Mesothelial cell of epicardium (in vitro differentiated cells): ENCODE data around the gene CALML4. TPM values are rescaled to one million over a fixed set of nuclear protein-coding genes. Genes with fewer than 3 reads are reported as not detected.

ENCODE experiments used
- DNase-seq, 2 experiments: peaks; one replicate each; pipeline ENCODE4 v3.0.0; 2021; ENCODE audit warnings: low spot score in 2 of 2; ENCODE audit not compliant: unreplicated experiment in 2 of 2
- H3K27ac Mint-ChIP-seq: 2 replicates; pipeline ENCODE4 v1.8.0; 2021; ENCODE audit warnings: mixed read lengths
- H3K27me3 Mint-ChIP-seq: 2 replicates; pipeline ENCODE4 v1.8.0; 2021; ENCODE audit warnings: low read depth, mixed read lengths
- H3K36me3 Mint-ChIP-seq: 2 replicates; pipeline ENCODE4 v1.8.0; 2021; ENCODE audit warnings: mixed read lengths
- H3K4me1 Mint-ChIP-seq: 2 replicates; pipeline ENCODE4 v1.8.0; 2021; ENCODE audit warnings: mixed read lengths
- H3K4me3 Mint-ChIP-seq: 2 replicates; pipeline ENCODE4 v1.8.0; 2021; ENCODE audit warnings: mild to moderate bottlenecking, moderate library complexity, mixed read lengths
- H3K9me3 Mint-ChIP-seq: 2 replicates; pipeline ENCODE4 v1.8.0; 2021; ENCODE audit warnings: mixed read lengths
- CTCF ChIP-seq: fragments of 200-600 bp; sonication (generic); IDR thresholded peaks from one replicate; pipeline ENCODE4 v1.5.0; 2021; ENCODE audit warnings: antibody characterized with exemption; ENCODE audit not compliant: unreplicated experiment
- total RNA-seq: library from RNA; stranded (reverse); gene quantifications from 3 replicates; pipeline ENCODE4 v1.2.1, GENCODE V29; 2021

The CALML4 gene
- total RNA-seq, 1 donor from 2014 or later = 8.4 TPM

- no peak overlapping the region for H3K27ac Mint-ChIP-seq
- no peak for DNase-seq
- H3K9me3 Mint-ChIP-seq = peaks cover 4% of the 10 kb centered on the region
- H3K27me3 Mint-ChIP-seq = no peaks in the 10 kb centered on the region
- peaks cover 33% of the 10 kb centered on the region for H3K36me3 Mint-ChIP-seq
- no peak overlapping the region for H3K4me3 Mint-ChIP-seq
- H3K4me1 Mint-ChIP-seq = no peaks in the 10 kb centered on the region
- no peak for TF ChIP-seq CTCF
Measured at GRCh38 chr15:68220967-68221366, 15.8 kb upstream of the CALML4 start.

GRCh38 chr15:68220489-68220888 is 15.4 kb upstream of the CALML4 start:
- no peak for DNase-seq
- Mint-ChIP-seq H3K27ac (no peak overlapping the region), H3K36me3 (peaks cover 33% of the 10 kb centered on the region), H3K27me3 (no peaks in the 10 kb centered on the region), H3K9me3 (peaks cover 4% of the 10 kb centered on the region), H3K4me1 (no peaks in the 10 kb centered on the region), H3K4me3 (no peak overlapping the region)
- no peak for TF ChIP-seq CTCF

GRCh38 chr15:68218847-68219798 is 14.0 kb upstream of the CALML4 start:
- H3K4me3 Mint-ChIP-seq = no peak overlapping the region
- H3K9me3 Mint-ChIP-seq = peaks cover 4% of the 10 kb centered on the region
- H3K4me1 Mint-ChIP-seq = no peaks in the 10 kb centered on the region
- no peak for TF ChIP-seq CTCF
- H3K36me3 Mint-ChIP-seq = peaks cover 31% of the 10 kb centered on the region
- no peaks in the 10 kb centered on the region for H3K27me3 Mint-ChIP-seq
- no peak for DNase-seq
- H3K27ac Mint-ChIP-seq = no peak overlapping the region

- Mint-ChIP-seq H3K4me1 (no peaks in the 10 kb centered on the region), H3K36me3 (peaks cover 31% of the 10 kb centered on the region)
- no peak for TF ChIP-seq CTCF
Measured at GRCh38 chr15:68218331-68218730, 13.2 kb upstream of the CALML4 start.

GRCh38 chr15:68217341-68217740 is 12.2 kb upstream of the CALML4 start:
- Mint-ChIP-seq H3K27me3 (no peaks in the 10 kb centered on the region), H3K4me1 (no peaks in the 10 kb centered on the region), H3K36me3 (peaks cover 25% of the 10 kb centered on the region), H3K9me3 (no peaks in the 10 kb centered on the region), H3K4me3 (no peak overlapping the region), H3K27ac (no peak overlapping the region)
- no peak for TF ChIP-seq CTCF
- DNase-seq = no peak

More at GRCh38 chr15:68218331-68218730, 13.2 kb upstream of the CALML4 start:
- Mint-ChIP-seq H3K27ac (no peak overlapping the region), H3K9me3 (peaks cover 4% of the 10 kb centered on the region), H3K27me3 (no peaks in the 10 kb centered on the region), H3K4me3 (no peak overlapping the region)
- peak in 1 of 2 experiments; percentile 11 for DNase-seq
